Suppressor macrophage treated with lipopolysaccharide for 1 hour (primary cell): ENCODE results near the gene HSF2BP.
"Not testable (repeated sequence)": the region's sequence is repeated elsewhere in the genome, so short reads cannot be mapped to it uniquely, and the experiment has no call there.

Source experiments
- DNase-seq, 3 donors: peaks; one replicate each; pipeline ENCODE4 v3.0.0-alpha.2; 2020 to 2022

The HSF2BP gene

GRCh38 chr21:43687566-43688399, 28.5 kb upstream of the HSF2BP start:
- peak; percentile 30 to 40 (median 40) for DNase-seq

- DNase-seq: no peak
Measured at GRCh38 chr21:43686811-43687565, 27.7 kb upstream of the HSF2BP start.

GRCh38 chr21:43684424-43684823, 25.1 kb upstream of the HSF2BP start:
- peak in 2 of 3 donors; percentile 24 to 47 for DNase-seq

- no peak for DNase-seq
Measured at GRCh38 chr21:43681650-43682049, 22.4 kb upstream of the HSF2BP start.

GRCh38 chr21:43680421-43680820, 21.1 kb upstream of the HSF2BP start:
- not testable (repeated sequence) for DNase-seq

- no peak for DNase-seq
Measured at GRCh38 chr21:43679951-43680350, 20.7 kb upstream of the HSF2BP start.

- no peak for DNase-seq
Measured at GRCh38 chr21:43676391-43676790, 17.1 kb upstream of the HSF2BP start.

GRCh38 chr21:43675871-43676270, 16.6 kb upstream of the HSF2BP start:
- no peak for DNase-seq

- DNase-seq: no peak
Measured at GRCh38 chr21:43669828-43670605, 10.7 kb upstream of the HSF2BP start.

GRCh38 chr21:43667191-43667904, 8.1 kb upstream of the HSF2BP start:
- DNase-seq: peak in 2 of 3 donors; percentile 13 to 23

GRCh38 chr21:43665879-43666278, 6.6 kb upstream of the HSF2BP start:
- peak in 1 of 3 donors; percentile 9 for DNase-seq

- DNase-seq: peak in 1 of 3 donors; percentile 10
Measured at GRCh38 chr21:43664358-43664757, 5.1 kb upstream of the HSF2BP start.

- no peak for DNase-seq
Measured at GRCh38 chr21:43663033-43663432, 3.7 kb upstream of the HSF2BP start.

- no peak for DNase-seq
Measured at GRCh38 chr21:43662286-43662685, 3.0 kb upstream of the HSF2BP start.

- DNase-seq: no peak
Measured at GRCh38 chr21:43658769-43659135, 536 bp downstream of the HSF2BP start.

- no peak for DNase-seq
Measured at GRCh38 chr21:43658088-43658741, 1.1 kb downstream of the HSF2BP start.

- DNase-seq: peak in 2 of 3 donors; percentile 25 to 45
Measured at GRCh38 chr21:43657355-43658087, 1.8 kb downstream of the HSF2BP start.

- no peak for DNase-seq
Measured at GRCh38 chr21:43654806-43655489, 4.3 kb downstream of the HSF2BP start.

- DNase-seq: no peak
Measured at GRCh38 chr21:43653626-43654025, 5.7 kb downstream of the HSF2BP start.

GRCh38 chr21:43652616-43653015, 6.7 kb downstream of the HSF2BP start:
- no peak for DNase-seq

GRCh38 chr21:43651926-43652325, 7.4 kb downstream of the HSF2BP start:
- not testable (repeated sequence) for DNase-seq
